Panc1 (cell line): Measurements from ENCODE around the gene EIF4EBP2. TPM values are rescaled to one million over a fixed set of nuclear protein-coding genes. Genes with fewer than 3 reads are reported as not detected.
A peak's percentile ranks its signal among the peaks of the same experiment; 100 is the strongest.

Source experiments
- ATAC-seq: fragments of 200-7000 bp; cut with Tn5 transposase; 2 replicates; pipeline ENCODE4 v1.9.1; 2020; ENCODE audit warnings: mild to moderate bottlenecking, moderate library complexity
- BruUV-seq: library from RNA; stranded (reverse); fragments of 400-500 nt; replicated peaks from 2 replicates; lab custom pipeline; 2021; lab: Mats Ljungman, UMichigan
- CTCF ChIA-PET: fragments of 300-600 bp; sonication (Branson Sonifier 250); formaldehyde crosslinking; loops from one replicate; lab custom pipeline; 2022; ENCODE audit warnings: antibody characterized with exemption; lab: Charles Lee
- POLR2A ChIA-PET: fragments of 300-600 bp; sonication (Branson Sonifier 250); formaldehyde crosslinking; loops from one replicate; lab custom pipeline; 2022; ENCODE audit warnings: antibody characterized with exemption; lab: Charles Lee
- DNase-seq: peaks from one replicate; pipeline ENCODE4 v3.0.0-alpha.2; 2010; ENCODE audit warnings: low read depth, low spot score
- H3K27ac ChIP-seq: 2 replicates; pipeline ENCODE4 v1.5.1; 2011; ENCODE audit warnings: mild to moderate bottlenecking, low read length, inconsistent platforms
- H3K27me3 ChIP-seq: fragments of 200-500 bp; sonication (Bioruptor generic); 2 replicates; pipeline ENCODE4 v1.6.0; 2014; ENCODE audit warnings: low read length, inconsistent platforms; ENCODE audit not compliant: control insufficient read depth, insufficient read depth
- H3K36me3 ChIP-seq: fragments of 200-500 bp; sonication (Bioruptor generic); 2 replicates; pipeline ENCODE4 v1.5.1; 2014; ENCODE audit warnings: inconsistent platforms, mild to moderate bottlenecking, low read length, moderate library complexity; ENCODE audit not compliant: control insufficient read depth, insufficient read depth
- H3K4me1 ChIP-seq: 2 replicates; pipeline ENCODE4 v1.5.1; 2011; ENCODE audit warnings: inconsistent platforms, mild to moderate bottlenecking, low read length, moderate library complexity; ENCODE audit not compliant: control insufficient read depth, insufficient read depth
- H3K4me3 ChIP-seq, 2 experiments: 2 replicates each; pipeline ENCODE4 v1.5.1; 2011 to 2012; ENCODE audit warnings: low read depth in 2 of 2, low read length in 2 of 2, mild to moderate bottlenecking in 2 of 2, inconsistent platforms in 1 of 2, moderate library complexity in 1 of 2
- H3K9me3 ChIP-seq: fragments of 200-500 bp; sonication (Bioruptor generic); 2 replicates; pipeline ENCODE4 v1.5.1; 2014; ENCODE audit warnings: low read depth, mild to moderate bottlenecking, inconsistent platforms, low read length, moderate library complexity; ENCODE audit not compliant: control insufficient read depth, insufficient read depth
- POLR2AphosphoS5 ChIP-seq: IDR thresholded peaks from 2 replicates; pipeline ENCODE4 v1.6.1; 2012; ENCODE audit warnings: mild to moderate bottlenecking, low read depth, low read length, moderate library complexity
- REST ChIP-seq, 2 experiments: IDR thresholded peaks; 2 replicates each; pipeline ENCODE4 v1.6.1; 2011 to 2012; ENCODE audit warnings: low read depth in 2 of 2, control low read depth in 1 of 2, low read length in 1 of 2, mild to moderate bottlenecking in 1 of 2, moderate library complexity in 1 of 2; ENCODE audit not compliant: insufficient read depth in 1 of 2
- SIN3A ChIP-seq: IDR thresholded peaks from 2 replicates; pipeline ENCODE4 v1.6.1; 2012; ENCODE audit warnings: low read depth, mild to moderate bottlenecking, low read length, moderate library complexity, borderline replicate concordance; ENCODE audit not compliant: insufficient read depth
- TCF7L2 ChIP-seq: IDR thresholded peaks from 2 replicates; pipeline ENCODE4 v1.6.1; 2011; ENCODE audit warnings: mild to moderate bottlenecking, low read depth, low read length, inconsistent platforms
- in situ Hi-C: cut with HindIII; loops from 2 replicates; pipeline ENCODE4 v1.10.0; 2016; ENCODE audit warnings: low sequenced_read_pairs, low pct_unique_long_range_greater_than_20kb
- intact Hi-C: fragments of 100-400 bp; cut with micrococcal nuclease; formaldehyde crosslinking; loops from one replicate; pipeline ENCODE4 v1.10.0; 2022; ENCODE audit not compliant: unreplicated experiment
- total RNA-seq: library from RNA; stranded (reverse); gene quantifications from one replicate; pipeline ENCODE4 v1.2.1, GENCODE V29; 2021; ENCODE audit not compliant: unreplicated experiment
- TF ChIP-seq, protein P1 (sequence below): fragments of 450-650 bp; IDR thresholded peaks from 2 replicates; pipeline ENCODE4 v1.5.1; 2017; ENCODE audit warnings: mild to moderate bottlenecking

The EIF4EBP2 gene
- total RNA-seq, 1 experiment from 2014 or later: 48.2 TPM

- no peak overlapping the region for H3K27ac ChIP-seq
- in situ Hi-C loops (no loop called here), intact Hi-C loops (no loop called here)
- no peaks in the 10 kb centered on the region for H3K36me3 ChIP-seq
- TF ChIP-seq REST (IDR thresholded peaks at IDR 0.05; ENCODE audit: insufficient read depth in 1 of 2, low read depth in 2 of 2, low read length in 1 of 2): no peak
- TF ChIP-seq SIN3A: no peak
- TF ChIP-seq, protein P1, sequence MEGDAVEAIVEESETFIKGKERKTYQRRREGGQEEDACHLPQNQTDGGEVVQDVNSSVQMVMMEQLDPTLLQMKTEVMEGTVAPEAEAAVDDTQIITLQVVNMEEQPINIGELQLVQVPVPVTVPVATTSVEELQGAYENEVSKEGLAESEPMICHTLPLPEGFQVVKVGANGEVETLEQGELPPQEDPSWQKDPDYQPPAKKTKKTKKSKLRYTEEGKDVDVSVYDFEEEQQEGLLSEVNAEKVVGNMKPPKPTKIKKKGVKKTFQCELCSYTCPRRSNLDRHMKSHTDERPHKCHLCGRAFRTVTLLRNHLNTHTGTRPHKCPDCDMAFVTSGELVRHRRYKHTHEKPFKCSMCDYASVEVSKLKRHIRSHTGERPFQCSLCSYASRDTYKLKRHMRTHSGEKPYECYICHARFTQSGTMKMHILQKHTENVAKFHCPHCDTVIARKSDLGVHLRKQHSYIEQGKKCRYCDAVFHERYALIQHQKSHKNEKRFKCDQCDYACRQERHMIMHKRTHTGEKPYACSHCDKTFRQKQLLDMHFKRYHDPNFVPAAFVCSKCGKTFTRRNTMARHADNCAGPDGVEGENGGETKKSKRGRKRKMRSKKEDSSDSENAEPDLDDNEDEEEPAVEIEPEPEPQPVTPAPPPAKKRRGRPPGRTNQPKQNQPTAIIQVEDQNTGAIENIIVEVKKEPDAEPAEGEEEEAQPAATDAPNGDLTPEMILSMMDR: no peak
- 0 out of 2 replicates have a peak, but pooled peaks have one; percentile 28 for TF ChIP-seq TCF7L2
- TF ChIP-seq POLR2AphosphoS5: no peak
- CTCF ChIA-PET: no interaction called here
- H3K27me3 ChIP-seq: no peaks in the 10 kb centered on the region
- DNase-seq (no peak), ATAC-seq (no peak)
- POLR2A ChIA-PET: interaction anchor here (0.7 kb wide), 1 partner anchor 12 kb away, joined by 3 read pairs; no protein-coding TSS in a partner anchor
- peaks cover 6% of the 10 kb centered on the region for H3K4me1 ChIP-seq
- no peaks in the 10 kb centered on the region for H3K9me3 ChIP-seq
- no TSS peak for BruUV-seq
- no peak overlapping the region for H3K4me3 ChIP-seq
Measured at GRCh38 chr10:70455213-70455630, 51.3 kb downstream of the EIF4EBP2 start.

DNA sequence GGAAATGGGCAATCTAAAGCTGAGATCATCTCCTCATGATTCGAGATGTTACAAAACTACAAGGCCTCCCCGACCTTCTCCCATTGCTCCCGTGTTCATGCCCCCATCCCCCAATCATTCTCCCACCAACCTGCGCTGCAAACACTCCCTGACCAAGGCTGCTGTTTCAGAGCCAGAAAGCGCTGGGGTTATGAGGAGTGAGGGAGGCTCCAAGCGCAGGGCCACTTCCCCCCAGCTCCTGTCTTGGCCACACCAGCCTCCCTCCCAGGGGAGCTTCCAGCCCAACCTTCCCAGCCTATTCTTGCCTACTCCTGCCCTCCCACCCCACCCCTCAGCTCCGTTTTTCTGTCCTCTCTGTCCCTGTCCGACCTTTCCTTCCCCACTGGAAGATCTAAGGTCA is 52.2 kb downstream of the EIF4EBP2 start:
- ATAC-seq (no peak), DNase-seq (no peak)
- Histone ChIP-seq H3K4me3 (no peak overlapping the region), H3K27me3 (no peaks in the 10 kb centered on the region), H3K27ac (no peak overlapping the region), H3K4me1 (peaks cover 6% of the 10 kb centered on the region), H3K36me3 (no peaks in the 10 kb centered on the region), H3K9me3 (no peaks in the 10 kb centered on the region)
- in situ Hi-C loops (no loop called here), intact Hi-C loops (no loop called here)
- TF ChIP-seq, protein P1: no peak
- no peak for TF ChIP-seq TCF7L2
- TF ChIP-seq REST (IDR thresholded peaks at IDR 0.05; ENCODE audit: insufficient read depth in 1 of 2, low read depth in 2 of 2, low read length in 1 of 2): no peak
- TF ChIP-seq POLR2AphosphoS5: no peak
- TF ChIP-seq SIN3A: no peak
- POLR2A ChIA-PET: no interaction called here
- no TSS peak for BruUV-seq
- CTCF ChIA-PET: no interaction called here
